ENCODE measurements around the gene RAB44. TPM values are rescaled to one million over a fixed set of nuclear protein-coding genes. Genes with fewer than 3 reads are reported as not detected.

Gene RAB44
- total RNA-seq, 1 experiment from 2014 or later, result not detected

DNA sequence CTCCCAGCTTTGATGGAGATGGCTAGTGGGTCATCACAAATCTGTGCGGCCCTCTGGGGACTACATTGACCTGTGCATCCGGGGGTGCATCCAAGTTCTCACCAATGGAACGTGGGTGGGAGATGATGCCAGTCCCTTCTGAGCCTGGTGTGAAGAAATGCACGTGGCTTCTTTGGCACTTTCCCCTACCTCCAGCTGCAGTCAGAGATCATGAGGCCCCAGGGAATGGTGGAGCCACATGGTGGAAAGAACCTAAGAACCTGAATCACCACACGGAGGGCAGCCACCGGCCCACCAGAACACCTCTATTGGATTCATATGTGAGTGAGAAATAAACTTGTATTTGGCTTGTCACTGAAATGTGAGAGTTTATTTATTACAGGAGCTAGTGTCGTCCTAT, 29.0 kb upstream of the RAB44 start:
- no peak overlapping the region for H3K27ac Mint-ChIP-seq

More for the DNA sequence above, 29.0 kb upstream of the RAB44 start:
- H3K23me2 ChIP-seq (ENCODE audit: insufficient read length, low read depth, low read length, poor library complexity, severe bottlenecking), result no peaks in the 10 kb centered on the region
- no peak overlapping the region for H3K9ac ChIP-seq (ENCODE audit: extremely low read depth, insufficient read length, low read length)
- no peak overlapping the region for H2AFZ ChIP-seq (ENCODE audit: low read length)
- H2BK15ac ChIP-seq (ENCODE audit: low read depth, low read length), result no peak overlapping the region
- H3K79me2 ChIP-seq (ENCODE audit: insufficient read depth, low read length), result no peaks in the 10 kb centered on the region
- no peaks in the 10 kb centered on the region for H3K27me3 Mint-ChIP-seq (ENCODE audit: low read depth)
- DNase-seq, result no peak
- no peaks in the 10 kb centered on the region for H3K79me1 ChIP-seq (ENCODE audit: insufficient read depth, low read depth, low read length, poor library complexity, severe bottlenecking)
- H3K27me3 ChIP-seq (ENCODE audit: insufficient read depth, low read length), result no peaks in the 10 kb centered on the region
- no peaks in the 10 kb centered on the region for H3K9me3 ChIP-seq (ENCODE audit: control insufficient read depth, low read depth, low read length)
- H3K18ac ChIP-seq (ENCODE audit: insufficient read length, low read depth, low read length), result no peak overlapping the region
- no peak overlapping the region for H3K56ac ChIP-seq (ENCODE audit: insufficient read length, low read depth, low read length)
- no peak overlapping the region for H3K27ac ChIP-seq (ENCODE audit: insufficient read length, low read depth, low read length)
- H3K4me1 ChIP-seq (ENCODE audit: insufficient read depth, low read length), result peaks cover 7% of the 10 kb centered on the region; the same call in 1 of the 2 replicates
- no peaks in the 10 kb centered on the region for H3K9me3 Mint-ChIP-seq
- no peak overlapping the region for H4K5ac ChIP-seq (ENCODE audit: insufficient read length, low read depth, low read length)
- H4K8ac ChIP-seq (replicated peaks; ENCODE audit: insufficient read length, low read depth, low read length), result no peak overlapping the region
- H4K20me1 ChIP-seq (ENCODE audit: control insufficient read depth, insufficient read depth, insufficient read length), result no peaks in the 10 kb centered on the region
- no peak overlapping the region for H3K23ac ChIP-seq (ENCODE audit: insufficient read length, low read depth, low read length)
- H3K14ac ChIP-seq (ENCODE audit: insufficient read depth, low read length), result peak overlapping the region; percentile 77; the same call in 1 of the 2 replicates
- peak overlapping the region; percentile 57 for H2BK120ac ChIP-seq (ENCODE audit: low read depth, low read length, poor library complexity, severe bottlenecking)
- no peak overlapping the region for H3T11ph ChIP-seq (ENCODE audit: low read length)
- TF ChIP-seq, protein P1, sequence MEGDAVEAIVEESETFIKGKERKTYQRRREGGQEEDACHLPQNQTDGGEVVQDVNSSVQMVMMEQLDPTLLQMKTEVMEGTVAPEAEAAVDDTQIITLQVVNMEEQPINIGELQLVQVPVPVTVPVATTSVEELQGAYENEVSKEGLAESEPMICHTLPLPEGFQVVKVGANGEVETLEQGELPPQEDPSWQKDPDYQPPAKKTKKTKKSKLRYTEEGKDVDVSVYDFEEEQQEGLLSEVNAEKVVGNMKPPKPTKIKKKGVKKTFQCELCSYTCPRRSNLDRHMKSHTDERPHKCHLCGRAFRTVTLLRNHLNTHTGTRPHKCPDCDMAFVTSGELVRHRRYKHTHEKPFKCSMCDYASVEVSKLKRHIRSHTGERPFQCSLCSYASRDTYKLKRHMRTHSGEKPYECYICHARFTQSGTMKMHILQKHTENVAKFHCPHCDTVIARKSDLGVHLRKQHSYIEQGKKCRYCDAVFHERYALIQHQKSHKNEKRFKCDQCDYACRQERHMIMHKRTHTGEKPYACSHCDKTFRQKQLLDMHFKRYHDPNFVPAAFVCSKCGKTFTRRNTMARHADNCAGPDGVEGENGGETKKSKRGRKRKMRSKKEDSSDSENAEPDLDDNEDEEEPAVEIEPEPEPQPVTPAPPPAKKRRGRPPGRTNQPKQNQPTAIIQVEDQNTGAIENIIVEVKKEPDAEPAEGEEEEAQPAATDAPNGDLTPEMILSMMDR (conservative IDR thresholded peaks at IDR 0.05), result no peak
- no peak overlapping the region for H2BK12ac ChIP-seq (ENCODE audit: insufficient read length, low read depth, low read length)
- no peaks in the 10 kb centered on the region for H3K36me3 Mint-ChIP-seq (ENCODE audit: insufficient read depth in 1 of 3, low read depth in 3 of 3)
- H2AK5ac ChIP-seq (ENCODE audit: insufficient read length, low read length), result no peak overlapping the region
- H3K4me1 Mint-ChIP-seq, result peaks cover 36 to 41% of the 10 kb centered on the region in 2 experiments
- no peak overlapping the region for H2BK20ac ChIP-seq (ENCODE audit: low read depth, low read length, poor library complexity, severe bottlenecking)
- H2BK5ac ChIP-seq (ENCODE audit: insufficient read length, low read length), result no peak overlapping the region
- no CpG with 5 or more reads among the region's 7 CpGs for WGBS (ENCODE audit: extremely low coverage, insufficient read length, low lambda C conversion rate)
- no peak overlapping the region for H3K4ac ChIP-seq (ENCODE audit: low read depth, low read length)
- H4K91ac ChIP-seq (ENCODE audit: insufficient read length, low read depth, low read length), result peak overlapping the region; percentile 63
- no peak overlapping the region for H3K4me3 Mint-ChIP-seq
- no peak overlapping the region for H3K4me2 ChIP-seq (ENCODE audit: insufficient read depth, insufficient read length, low read length)
